Loucy (cell line): ENCODE data around the gene GUCD1.

Source experiments
- EZH2phosphoT487 ChIP-seq: fragments of 200-600 bp; IDR thresholded peaks from 2 replicates; pipeline ENCODE4 v1.6.1; 2018; ENCODE audit warnings: antibody characterized with exemption, mild to moderate bottlenecking, moderate library complexity, borderline replicate concordance
- TF ChIP-seq, protein P1 (sequence below): fragments of 200-600 bp; sonication (generic); conservative IDR thresholded peaks from 2 replicates; pipeline ENCODE4 v1.5.1; 2014; ENCODE audit warnings: mild to moderate bottlenecking, antibody characterized with exemption, low read length

- TF ChIP-seq, protein P1, sequence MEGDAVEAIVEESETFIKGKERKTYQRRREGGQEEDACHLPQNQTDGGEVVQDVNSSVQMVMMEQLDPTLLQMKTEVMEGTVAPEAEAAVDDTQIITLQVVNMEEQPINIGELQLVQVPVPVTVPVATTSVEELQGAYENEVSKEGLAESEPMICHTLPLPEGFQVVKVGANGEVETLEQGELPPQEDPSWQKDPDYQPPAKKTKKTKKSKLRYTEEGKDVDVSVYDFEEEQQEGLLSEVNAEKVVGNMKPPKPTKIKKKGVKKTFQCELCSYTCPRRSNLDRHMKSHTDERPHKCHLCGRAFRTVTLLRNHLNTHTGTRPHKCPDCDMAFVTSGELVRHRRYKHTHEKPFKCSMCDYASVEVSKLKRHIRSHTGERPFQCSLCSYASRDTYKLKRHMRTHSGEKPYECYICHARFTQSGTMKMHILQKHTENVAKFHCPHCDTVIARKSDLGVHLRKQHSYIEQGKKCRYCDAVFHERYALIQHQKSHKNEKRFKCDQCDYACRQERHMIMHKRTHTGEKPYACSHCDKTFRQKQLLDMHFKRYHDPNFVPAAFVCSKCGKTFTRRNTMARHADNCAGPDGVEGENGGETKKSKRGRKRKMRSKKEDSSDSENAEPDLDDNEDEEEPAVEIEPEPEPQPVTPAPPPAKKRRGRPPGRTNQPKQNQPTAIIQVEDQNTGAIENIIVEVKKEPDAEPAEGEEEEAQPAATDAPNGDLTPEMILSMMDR, result peak; percentile 88
- TF ChIP-seq EZH2phosphoT487, result no peak
These were observed 51.6 kb downstream of the GUCD1 start for GRCh38 chr22:24503137-24503842.
